ENCODE data around the gene ZNF30.
"Not testable (repeated sequence)": the region's sequence is repeated elsewhere in the genome, so short reads cannot be mapped to it uniquely, and the experiment has no call there.

ZNF30 gene

DNA sequence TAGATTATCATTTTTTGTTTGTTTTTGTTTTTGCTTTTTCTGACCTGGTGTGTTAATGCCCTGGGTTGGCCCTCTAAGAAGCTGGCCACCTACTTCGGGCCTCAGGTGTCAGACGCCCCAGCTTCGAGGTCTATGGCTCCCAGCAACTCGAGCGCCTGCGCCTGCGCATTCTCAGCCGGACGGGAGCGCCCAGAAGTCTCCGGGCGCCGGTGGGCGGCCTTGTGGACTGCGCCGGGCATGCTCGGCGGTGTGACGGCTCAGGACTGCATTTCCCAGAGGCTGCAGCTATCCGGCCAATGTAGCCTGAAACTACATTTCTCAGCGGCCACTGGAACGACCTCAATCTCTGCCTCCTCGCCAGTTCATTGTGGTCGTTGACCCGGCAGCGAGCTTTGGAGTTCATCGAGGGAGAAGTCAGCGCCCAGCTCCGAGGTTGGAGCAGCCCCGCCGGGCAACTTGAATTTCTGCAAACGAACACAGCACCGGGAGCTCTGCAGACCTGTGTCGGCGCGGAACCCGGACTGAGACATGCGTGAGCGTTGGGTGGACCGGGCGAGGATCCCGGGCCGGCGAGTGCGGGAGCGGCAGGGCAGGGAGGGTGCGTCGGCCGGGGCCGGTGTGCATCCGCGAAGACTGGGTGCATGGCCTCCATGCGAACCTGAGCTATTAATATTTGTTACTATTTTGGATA is at the start of gene ZNF30:
TSS of gene ZNF30 (plus strand) at position 219 of the 691 bp plus-strand sequence. CDS start 3,045 bp downstream, outside the sequence.
- peak; percentile 71 to 84 for DNase-seq (ENCODE audit: low read depth in 2 of 2)

DNA sequence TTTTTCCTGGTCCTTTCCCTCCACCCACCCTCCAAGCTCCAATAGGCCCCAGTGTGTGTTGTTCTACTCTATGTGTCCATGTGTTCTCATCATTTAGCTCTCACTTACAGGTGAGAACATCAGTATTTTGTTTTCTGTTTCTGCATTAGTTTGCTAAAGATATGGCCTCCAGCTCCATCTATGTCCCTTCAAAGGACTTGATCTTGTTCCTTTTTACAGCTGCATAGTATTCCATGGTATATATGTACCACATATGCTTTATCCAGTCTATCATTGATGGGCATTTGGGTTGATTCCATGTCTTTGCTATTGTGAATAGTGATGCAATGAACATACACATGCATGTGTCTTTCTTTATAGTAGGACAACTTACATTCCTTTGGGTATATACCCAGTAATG is 47.1 kb upstream of the ZNF30 start:
- DNase-seq (ENCODE audit: low read depth in 2 of 2) = no peak

DNA sequence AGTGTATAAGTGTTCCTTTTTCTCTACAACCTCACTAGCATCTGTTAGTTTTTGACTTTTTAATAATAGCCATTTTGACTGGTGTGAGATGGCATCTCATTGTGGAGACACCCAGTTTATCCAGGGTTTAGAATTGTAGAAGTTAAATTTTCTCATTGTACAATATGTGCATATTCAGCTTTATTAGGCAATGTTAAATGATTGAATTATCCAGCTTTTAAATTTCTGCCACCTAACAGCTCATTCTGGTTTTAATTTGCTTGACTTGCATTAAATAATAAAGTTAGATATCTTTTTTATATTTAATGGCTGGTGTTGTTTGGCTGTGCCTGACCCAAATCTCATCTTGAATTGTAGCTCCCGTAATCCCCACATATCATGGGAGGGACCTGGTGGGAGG is 46.7 kb upstream of the ZNF30 start:
- DNase-seq (ENCODE audit: low read depth in 2 of 2) = no peak

DNA sequence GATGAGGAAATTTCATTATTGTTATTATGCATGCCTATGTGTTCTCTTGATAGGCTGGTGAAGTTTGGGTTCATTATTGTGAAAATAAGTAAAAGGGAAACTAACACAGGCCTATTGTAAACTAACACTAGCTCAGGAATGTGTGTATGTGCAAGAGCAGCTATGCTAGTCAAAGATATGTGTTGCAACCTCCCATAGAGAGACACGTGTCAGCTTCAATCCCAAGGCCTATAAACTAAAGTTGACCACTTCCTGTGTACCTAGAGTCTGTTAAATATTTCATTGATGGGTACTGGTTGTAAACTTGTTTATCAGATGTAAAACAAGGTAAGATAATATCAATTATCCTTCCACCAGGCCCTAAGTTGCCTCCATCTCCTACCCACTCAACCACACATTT is 44.7 kb upstream of the ZNF30 start:
- no peak for DNase-seq (ENCODE audit: low read depth in 2 of 2)

DNA sequence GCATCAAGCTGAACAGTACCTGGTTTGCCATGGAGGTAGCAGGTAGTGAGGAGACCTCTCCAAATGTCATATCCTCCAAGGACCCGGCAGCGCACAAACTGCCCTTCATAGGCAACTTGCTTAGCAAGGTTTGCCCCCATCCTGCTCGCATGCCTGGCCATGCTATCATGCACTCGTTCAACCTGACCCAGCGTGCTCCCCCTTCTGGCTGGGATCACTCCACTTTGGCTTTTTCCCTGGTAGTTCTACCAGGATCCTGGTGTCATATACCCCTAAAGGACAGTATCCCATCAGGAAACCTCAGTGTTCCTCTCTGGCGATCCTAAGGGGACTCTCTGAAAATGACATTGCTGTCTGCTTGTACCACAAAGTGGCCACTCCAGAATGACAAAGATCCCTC is 38.6 kb upstream of the ZNF30 start:
- no peak for DNase-seq (ENCODE audit: low read depth in 2 of 2)

DNA sequence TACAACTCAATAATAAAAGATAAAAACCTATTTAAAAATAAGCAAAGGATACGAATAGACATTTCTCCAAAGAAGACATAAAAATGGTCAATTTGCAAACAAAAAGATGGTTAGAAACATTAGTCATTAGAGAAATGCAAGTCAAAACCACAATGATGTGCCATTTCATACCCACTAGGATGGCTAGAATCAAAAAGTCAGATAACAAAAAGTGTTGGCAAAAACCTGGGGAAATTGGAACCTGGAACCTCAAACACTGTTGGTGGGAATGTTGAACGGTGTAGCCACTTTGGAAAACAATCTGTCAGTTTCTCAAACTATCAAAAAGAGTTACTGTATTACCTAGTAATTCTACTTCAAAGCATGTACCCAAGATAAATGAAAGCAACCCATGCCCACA is 26.5 kb upstream of the ZNF30 start:
- DNase-seq (ENCODE audit: low read depth in 2 of 2) = no peak

DNA sequence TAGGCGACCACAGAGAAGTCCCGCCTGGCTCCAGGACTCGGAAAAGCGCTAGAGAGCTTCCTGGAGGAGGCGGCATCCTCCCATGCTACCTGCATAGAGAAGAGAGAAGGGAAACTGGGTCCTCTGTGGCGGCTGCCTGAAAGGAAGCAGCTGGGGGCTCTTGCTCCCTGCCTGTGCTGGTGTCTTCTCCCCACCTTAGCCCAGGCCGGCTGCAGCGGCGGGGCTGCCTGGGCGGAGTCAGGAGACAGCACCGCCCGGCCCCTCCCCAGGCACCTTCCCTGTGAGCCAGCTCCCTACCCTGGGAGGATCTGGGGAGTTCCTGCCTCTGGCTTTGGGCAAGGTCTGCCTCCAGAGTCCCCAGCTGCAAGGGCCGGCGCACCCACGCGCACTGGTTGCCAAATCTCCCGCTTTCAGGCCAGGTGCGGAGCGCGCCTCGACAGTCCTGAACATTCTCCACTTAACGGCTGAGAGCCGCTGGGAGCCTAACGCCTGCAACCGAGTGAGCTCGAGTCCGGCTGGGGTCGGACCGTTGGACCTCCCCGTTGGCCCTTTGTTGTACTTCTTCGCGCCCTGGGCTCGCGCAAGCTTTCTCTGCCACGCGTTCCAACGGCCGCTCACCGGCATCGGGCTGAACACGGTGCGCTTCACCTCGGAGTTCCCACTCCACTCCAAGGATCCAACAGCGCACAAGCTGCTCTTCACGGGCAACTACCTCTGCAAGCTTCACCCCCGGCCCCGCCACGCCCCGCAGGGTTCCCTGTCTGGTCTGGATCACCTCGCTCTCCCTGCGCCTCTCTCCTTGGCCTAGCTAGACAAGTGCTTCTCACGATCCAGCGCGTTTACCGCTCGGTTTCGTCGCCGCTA is 21.8 kb upstream of the ZNF30 start:
- no peak for DNase-seq (ENCODE audit: low read depth in 2 of 2)

DNA sequence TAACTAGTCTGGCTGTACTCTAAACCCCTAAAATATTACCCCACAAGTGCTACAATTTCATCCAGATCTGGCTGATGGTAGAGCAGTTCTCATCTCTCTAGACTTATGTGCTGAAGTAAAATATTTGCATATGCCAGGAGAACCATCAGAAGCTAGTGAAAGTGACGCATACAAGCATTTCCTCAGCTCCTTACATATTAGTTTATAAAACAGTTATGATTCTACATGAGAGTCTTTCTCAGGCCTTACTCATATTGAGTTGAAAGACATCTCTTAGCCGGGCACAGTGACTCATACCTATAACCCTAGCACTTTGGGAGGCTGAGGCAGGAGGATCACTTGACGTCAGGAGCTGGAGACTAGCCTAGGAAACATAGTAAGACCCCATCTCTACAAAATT is 15.9 kb upstream of the ZNF30 start:
- DNase-seq (ENCODE audit: low read depth in 2 of 2) = no peak

DNA sequence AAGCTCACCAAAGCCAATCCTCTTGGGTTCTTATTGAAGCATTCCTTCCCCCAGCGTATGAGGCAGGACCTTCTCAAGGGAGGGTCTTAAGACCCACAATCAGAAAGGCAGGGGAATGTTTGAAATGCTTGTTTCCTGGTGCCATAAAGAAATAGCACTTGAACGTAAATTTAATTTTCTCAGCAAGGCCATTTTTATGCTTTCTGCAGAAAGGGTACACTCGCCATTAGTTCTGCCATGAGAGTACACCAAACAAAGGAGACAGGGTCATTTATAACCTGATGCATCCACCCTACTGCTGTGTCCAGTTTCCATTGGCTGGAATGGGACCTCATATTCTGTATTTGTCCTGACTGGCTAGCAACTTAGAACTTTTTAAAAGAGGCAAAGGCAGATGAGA is 9.6 kb upstream of the ZNF30 start:
- not testable (repeated sequence) for DNase-seq (ENCODE audit: low read depth in 2 of 2)

DNA sequence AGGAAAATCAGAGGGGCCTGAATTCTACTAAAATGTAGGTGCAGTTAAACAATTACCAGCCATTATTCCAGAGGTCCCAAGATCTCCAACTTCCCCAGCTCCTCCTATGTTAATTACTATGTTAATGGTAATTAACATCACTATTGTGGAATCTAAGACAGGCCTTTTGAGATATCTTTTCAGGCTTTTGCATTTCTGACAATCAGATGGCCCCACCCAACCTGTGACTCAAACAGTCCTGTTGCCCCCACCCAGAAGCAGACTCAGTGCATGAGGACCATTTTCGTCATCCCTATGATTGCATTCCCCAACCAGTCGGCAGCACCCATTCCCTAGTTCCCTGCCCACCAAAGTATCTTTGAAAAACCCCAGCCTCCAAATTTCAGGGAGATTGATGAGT is 8.5 kb upstream of the ZNF30 start:
- no peak for DNase-seq (ENCODE audit: low read depth in 2 of 2)

DNA sequence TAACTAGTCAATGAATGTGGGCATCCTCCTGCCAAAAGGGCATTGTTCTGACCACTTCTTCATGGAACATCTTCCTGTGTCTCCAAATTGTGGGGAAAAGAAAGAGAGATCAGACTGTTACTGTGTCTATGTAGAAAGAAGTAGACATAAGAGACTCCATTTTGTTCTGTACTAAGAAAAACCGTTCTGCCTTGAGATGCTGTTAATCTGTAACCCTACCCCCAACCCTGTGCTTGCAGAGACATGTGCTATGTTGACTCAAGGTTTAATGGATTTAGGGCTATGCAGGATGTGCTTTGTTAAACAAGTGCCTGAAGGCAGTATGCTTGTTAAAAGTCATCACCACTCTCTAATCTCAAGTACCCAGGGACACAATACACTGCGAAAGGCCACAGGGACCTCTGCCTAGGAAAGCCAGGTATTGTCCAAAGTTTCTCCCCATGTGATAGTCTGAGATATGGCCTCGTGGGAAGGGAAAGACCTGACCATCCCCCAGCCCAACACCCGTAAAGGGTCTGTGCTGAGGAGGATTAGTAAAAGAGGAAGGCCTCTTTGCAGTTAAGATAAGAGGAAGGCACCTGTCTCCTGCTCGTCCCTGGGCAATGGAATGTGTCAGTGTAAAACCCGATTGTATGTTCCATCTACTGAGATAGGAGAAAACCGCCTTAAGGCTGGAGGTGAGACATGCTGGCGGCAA is 6.5 kb upstream of the ZNF30 start:
- not testable (repeated sequence) for DNase-seq (ENCODE audit: low read depth in 2 of 2)

DNA sequence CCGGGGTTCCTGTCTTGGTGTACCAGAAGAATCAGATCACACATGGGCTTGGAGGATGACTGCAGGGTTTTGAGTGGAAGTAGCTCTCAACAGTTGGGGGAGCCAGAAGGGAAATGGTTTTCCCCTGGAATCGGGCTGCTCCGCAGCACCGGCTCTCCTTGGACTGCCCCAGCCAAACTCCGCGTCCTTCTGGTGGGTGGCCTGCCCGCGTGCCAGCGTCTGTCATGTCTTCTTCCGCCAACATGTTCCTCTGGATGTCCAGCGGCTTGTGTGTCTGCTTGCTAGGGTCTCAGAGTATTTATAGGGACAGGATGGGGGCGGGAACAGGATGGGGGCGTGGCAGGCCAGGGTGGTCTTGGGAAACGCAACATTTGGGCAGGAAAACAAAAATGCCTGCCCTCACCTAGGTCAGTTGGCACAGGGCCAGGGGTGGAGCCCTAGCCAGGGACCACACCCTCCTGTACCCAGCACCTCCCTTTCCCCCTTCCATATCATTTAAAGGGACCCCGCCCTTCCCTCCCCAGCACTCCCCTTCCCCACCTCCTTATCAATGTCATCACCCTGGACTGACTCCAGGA is 1.3 kb upstream of the ZNF30 start:
- DNase-seq (ENCODE audit: low read depth in 2 of 2) = no peak

DNA sequence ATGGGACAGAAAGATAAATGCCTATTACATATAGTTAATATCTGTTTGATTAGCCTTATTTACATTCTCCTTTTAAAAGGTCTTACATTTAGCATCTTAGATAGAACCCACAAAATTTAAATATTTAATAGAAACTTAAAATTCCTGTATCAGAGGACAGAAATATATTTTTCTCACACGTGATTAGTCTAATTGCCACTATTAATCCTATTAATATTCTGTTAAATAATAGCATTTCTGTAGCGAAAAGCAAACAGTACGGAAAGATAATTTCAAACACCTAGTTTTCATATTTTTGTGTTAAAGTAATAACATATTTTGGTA is 380 bp upstream of the ZNF30 start:
- no peak for DNase-seq (ENCODE audit: low read depth in 2 of 2)

DNA sequence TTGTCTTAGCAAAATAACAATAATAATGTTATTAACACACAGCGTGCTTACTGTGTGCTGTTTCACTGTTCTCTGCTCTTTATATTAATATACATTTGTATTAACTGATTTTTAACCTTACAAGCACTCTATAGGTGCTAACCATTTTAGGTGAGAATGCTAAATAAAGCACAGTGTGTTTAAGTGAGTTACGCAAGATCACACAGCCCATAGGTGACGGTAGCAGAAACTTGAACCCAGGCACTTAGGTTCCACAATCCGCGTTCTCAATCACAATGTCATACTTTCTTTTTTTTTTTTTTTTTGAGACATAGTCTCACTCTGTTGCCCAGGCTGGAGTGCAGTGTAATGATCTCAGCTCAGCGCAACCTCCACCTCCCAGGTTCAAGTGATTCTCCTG is 5.8 kb downstream of the ZNF30 start:
- DNase-seq (ENCODE audit: low read depth in 2 of 2) = no peak

DNA sequence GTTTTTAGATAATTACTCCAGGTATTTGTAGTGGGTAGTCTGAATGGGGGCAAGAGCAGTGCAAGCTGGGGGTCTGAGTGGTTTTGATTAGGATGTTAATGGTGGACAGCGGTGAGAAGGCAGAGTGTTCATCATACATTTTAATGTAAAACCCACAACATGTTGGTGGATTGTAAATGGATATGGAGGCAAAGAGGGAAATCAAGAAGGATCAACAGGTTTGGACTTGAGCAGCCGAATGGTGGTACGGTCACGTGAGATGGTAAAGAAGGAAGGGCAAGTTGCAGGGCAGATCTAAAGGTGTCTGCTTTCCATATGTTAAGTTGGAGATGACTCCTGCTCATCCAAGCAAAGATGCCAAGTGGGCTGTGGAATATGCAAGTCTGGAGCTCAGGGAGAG is 9.5 kb downstream of the ZNF30 start:
- no peak for DNase-seq (ENCODE audit: low read depth in 2 of 2)

DNA sequence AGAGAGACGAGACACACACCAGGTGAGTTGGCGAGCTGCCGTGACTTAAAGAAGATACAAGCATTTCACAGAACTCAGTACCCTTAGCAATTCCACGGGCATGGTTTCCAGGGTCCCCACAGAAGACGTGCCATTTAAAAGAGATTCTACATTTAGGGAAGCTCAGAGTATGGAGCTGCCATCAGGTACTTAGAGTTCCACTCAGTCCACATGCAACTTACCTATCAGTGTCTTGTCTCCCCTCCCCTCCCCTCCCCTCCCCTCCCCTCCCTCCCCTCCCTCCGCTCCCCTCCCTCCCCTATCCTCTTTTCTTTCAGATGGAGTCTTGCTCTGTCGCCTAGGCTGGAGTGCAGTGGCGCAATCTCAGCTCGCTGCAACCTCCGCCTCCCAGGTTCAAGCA is 12.2 kb downstream of the ZNF30 start:
- DNase-seq (ENCODE audit: low read depth in 2 of 2) = no peak

DNA sequence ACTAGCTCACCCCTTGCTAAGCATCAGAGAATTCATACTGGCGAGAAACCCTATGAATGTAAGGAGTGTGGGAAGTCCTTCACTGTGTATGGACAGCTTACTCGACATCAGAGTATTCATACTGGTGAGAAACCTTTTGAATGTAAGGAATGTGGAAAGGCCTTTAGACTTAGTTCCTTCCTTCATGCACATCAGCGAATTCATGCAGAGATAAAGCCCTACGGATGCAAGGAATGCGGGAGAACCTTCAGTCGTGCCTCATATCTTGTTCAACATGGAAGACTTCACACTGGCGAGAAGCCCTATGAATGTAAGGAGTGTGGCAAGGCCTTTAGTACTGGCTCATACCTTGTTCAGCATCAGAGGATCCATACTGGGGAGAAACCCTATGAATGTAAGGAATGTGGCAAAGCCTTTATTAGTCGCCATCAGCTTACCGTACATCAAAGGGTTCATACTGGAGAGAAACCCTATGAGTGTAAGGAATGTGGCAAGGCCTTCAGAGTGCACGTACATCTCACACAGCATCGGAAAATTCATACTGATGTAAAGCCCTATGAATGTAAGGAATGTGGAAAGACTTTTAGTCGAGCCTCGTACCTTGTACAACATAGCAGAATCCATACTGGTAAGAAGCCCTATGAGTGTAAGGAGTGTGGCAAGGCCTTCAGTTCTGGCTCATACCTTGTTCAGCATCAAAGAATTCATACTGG is 17.3 kb downstream of the ZNF30 start:
- DNase-seq (ENCODE audit: low read depth in 2 of 2) = no peak

DNA sequence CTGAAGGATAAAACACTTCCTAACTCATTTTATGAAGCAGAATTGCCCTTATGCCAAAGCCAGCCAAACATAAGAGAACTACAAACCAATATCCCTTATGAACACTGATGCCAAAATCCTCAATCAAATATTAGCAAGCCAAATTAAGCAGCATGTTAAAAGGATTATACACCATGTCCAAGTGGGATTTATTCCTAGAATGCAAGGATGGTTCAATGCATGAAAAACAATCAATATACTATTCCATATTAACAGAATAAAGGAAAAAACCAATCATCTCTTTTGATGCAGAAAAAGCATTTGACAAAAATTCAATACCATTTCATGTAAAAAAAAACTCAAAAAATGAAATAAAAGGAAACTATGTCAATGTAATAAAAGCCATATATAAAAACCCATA is 26.4 kb downstream of the ZNF30 start:
- DNase-seq (ENCODE audit: low read depth in 2 of 2) = no peak

DNA sequence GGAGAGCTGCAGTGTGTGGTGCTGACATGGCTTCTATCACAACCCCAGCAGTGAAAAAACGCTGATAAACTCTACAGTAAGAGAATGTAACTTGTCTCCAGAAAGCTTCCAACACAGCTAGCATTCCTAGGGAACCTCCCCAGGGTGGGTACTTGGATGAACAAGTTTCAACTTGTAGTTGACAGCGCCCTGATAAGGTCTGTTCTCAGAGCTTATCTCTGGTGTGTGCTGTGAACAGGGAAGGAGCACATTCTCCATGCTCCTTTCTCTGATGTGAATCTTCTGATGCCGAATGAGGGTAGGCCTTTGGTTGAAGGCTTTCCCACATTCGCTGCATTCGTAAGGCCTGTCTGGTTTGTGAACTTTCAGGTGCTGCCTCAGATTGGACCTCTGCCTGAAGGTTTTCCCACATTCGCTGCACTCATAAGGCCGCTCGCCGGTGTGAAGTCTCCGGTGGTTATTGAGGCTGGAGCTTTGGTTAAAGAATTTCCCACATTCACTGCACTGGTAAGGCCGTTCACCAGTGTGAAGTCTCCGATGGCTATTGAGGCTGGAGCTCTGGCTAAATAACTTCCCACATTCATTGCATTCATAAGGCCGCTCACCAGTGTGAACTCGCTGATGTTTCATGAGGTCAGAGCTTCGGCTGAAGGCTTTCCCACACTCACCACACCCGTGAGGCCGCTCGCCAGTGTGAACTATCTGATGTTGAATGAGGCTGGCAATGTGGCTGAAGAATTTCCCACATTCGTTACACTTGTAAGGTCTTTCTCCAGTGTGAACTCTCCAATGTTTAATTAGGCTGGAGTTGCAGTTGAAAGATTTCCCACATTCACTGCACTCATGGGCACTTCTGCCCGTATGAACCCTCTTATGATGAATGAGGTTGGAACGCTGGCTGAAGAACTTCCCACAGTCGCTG is 31.4 kb downstream of the ZNF30 start:
- no peak for DNase-seq (ENCODE audit: low read depth in 2 of 2)

DNA sequence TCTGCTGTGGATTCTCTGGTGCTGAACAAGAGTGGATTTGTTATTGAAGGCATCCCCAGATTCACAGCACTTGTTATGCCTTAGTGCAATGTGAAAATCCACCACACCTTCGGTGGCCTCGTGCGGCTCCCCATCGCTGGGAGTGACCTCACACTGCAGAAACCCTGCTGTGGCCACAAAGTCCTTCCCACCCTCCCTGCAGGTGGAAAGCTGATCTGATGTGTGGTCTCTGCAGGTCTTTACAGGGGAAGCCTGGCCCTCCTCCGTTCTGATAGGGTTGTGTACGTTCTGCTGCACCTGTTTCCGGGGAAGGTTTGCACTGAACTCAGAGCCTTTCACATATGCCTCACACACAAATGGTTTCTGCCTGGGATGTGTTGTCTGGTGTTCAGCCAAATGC is 32.3 kb downstream of the ZNF30 start:
- DNase-seq (ENCODE audit: low read depth in 2 of 2) = no peak
